Cerebellar nuclear complex (tissue), 1 donor: ENCODE data around the gene PGAM4.
"Not testable (repeated sequence)": the region's sequence is repeated elsewhere in the genome, so short reads cannot be mapped to it uniquely, and the experiment has no call there.

Source experiments
- DNase-seq, 2 experiments: peaks; one replicate each; lab custom pipeline; 2025; lab: John Stamatoyannopoulos, UW

PGAM4 gene

GRCh38 chrX:77925764-77926163 is 43.7 kb downstream of the PGAM4 start:
- no peak for DNase-seq

- no peak for DNase-seq
These were observed 45.0 kb downstream of the PGAM4 start for GRCh38 chrX:77924320-77924859.

GRCh38 chrX:77922787-77923186 is 46.7 kb downstream of the PGAM4 start:
- no peak for DNase-seq

- DNase-seq = not testable (repeated sequence)
These were observed 50.1 kb downstream of the PGAM4 start for GRCh38 chrX:77919370-77919769.

- DNase-seq = no peak
These were observed 50.9 kb downstream of the PGAM4 start for GRCh38 chrX:77918568-77918967.
